Measurements from ENCODE around the gene MRPL44.
"Not testable (repeated sequence)": the region's sequence is repeated elsewhere in the genome, so short reads cannot be mapped to it uniquely, and the experiment has no call there.

Gene MRPL44

DNA sequence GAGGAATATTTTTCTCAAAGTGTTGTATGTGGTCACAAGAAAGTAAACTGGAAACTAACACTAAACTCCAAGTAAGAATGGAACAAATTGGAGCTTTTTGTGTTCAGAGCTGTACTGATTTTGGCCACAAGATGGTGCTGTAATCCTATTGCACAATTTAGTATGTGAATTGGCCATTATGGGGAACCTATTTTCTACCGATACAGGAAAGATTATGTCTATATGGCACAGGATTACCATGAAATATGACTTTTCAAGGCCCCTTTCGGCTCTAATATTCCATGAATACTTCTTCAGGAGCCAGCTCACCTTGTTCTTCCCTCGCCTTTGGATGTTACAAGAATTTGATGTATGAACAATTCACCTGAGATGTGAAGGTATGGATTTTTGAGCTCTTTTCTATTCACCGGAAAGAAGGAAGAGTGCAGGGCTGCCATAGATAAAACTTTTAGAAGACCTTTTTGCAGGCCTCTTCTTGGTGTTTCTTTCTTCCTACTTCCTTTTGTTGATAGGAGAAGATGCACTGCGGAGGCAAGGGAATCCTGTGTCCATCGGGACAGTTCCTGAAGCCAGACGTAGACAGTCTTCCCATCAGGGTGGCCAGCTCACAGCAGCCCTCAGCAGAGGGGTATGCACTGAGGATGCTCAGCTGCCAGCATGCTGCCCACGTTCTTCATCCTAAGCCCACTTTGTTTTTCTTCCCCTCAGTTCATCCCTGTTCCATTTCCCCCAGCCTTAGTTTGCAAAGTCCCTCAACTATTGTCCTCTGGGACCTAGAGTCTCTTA lies 13.3 kb downstream of the MRPL44 start:
- DNase-seq (ENCODE audit: low read depth in 2 of 2) = peak; percentile 26 to 28

- DNase-seq (ENCODE audit: low read depth in 2 of 2) = no peak
These were observed 14.5 kb downstream of the MRPL44 start for GRCh38 chr2:223971731-223972130.

DNA sequence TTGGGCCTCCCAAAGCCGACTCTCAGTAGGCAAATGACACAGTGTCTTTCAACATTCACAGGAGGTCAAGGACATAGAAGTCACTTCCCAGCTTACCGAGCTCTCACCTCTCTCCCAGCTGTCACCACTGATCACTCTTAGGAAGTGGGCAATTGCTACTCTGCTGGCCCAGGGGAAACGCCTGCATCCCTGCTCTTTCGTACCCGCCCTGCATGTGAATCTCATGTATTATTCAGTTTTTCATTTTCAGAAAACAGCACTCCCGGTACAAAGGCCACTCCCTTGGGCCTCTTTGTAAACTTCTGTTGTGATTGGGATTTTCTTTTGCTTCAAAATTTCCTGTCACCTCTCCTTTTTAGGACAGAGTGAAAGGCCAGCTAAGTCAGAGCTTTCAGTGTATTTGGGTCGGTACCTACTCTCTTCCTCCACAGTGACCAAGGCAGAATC lies 15.4 kb downstream of the MRPL44 start:
- DNase-seq (ENCODE audit: low read depth in 2 of 2) = no peak

GRCh38 chr2:223973606-223974005 lies 16.3 kb downstream of the MRPL44 start:
- no peak for DNase-seq (ENCODE audit: low read depth in 2 of 2)

GRCh38 chr2:223976635-223977226 lies 19.5 kb downstream of the MRPL44 start:
- no peak for DNase-seq (ENCODE audit: low read depth in 2 of 2)

GRCh38 chr2:223978451-223978850 lies 21.2 kb downstream of the MRPL44 start:
- no peak for DNase-seq (ENCODE audit: low read depth in 2 of 2)

DNA sequence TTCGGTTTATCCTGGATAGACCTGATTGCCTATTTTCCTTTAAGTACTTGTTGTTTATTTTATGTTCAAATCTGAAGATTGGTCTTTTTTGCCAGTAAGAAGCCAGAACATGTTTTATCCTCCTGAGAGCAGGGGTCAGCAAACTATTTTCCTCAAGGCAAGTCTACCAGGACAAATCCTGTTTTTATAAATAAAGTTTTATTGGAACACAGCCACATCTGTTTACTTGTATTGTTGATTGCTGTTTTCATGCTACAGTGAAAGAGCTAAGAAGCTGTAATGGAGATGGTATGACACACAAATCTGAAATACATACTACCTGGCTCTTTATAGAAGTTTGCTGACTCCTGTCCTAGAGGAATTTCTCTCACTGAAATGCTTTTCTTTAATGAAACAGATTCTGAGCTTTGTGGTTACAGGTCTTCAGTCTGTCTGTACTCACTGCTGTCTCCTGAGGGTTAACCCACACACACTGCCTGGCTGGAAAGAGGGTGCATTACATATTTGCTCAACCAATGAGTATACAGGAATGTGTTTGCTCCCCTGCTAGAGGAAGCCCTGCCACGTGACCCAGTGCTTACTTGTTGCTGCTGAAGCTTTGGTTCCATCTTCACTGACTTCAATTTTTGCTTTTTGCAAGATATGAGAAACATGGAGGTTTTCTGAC lies 22.6 kb downstream of the MRPL44 start:
- no peak for DNase-seq (ENCODE audit: low read depth in 2 of 2)

- no peak for DNase-seq (ENCODE audit: low read depth in 2 of 2)
These were observed 23.1 kb downstream of the MRPL44 start for GRCh38 chr2:223980397-223980735.

- no peak for DNase-seq (ENCODE audit: low read depth in 2 of 2)
These were observed 23.5 kb downstream of the MRPL44 start for GRCh38 chr2:223980803-223981202.

DNA sequence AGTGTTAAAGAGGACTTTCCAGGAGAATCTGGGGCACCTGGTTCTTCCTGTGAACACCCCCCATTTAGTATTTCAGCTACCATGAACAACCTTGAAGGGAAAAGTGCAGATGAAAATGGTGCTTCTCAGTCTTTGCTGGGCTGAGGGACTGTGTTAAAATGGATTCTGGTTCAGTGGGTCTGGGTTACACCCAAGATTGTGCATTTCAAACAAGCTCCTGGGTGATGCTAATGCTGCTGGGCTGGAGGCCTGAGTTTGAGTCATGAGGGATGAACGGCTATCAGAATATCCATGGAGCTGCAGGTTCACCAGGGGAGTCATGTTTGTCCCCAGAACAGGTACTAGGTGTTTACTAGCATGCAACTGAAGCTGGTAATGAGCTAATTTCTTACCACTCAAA lies 24.0 kb downstream of the MRPL44 start:
- DNase-seq (ENCODE audit: low read depth in 2 of 2) = no peak

DNA sequence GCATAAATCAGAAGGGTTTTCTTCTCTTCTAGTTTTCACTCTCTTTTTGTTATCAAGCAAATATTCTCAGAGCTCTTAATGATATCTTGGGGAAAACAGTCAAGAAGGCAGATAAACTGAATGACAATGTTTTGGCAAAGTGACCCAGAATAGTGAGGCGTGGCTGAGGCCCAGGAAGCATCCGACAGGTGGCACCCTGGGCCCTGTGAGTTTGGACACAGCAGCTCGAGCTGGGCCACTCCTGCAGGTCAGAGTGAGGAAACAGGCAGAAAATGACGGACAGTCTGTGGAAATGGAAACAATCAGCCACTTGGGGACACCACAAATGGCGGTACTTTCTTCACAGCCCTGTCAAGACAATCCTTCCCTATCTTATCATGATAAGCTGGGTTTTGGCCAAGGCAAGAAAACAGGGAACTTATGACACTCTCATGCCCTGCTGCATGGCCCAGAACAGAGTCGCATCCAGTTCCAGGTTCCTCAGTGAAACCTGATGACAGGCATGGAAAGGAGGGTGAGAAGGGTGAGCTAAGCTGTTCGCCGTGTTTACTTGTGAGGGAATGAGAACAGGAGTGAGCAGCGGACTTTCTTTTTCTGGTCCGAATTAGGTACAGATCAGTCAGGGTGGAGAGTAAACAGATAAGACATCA lies 32.1 kb downstream of the MRPL44 start:
- no peak for DNase-seq (ENCODE audit: low read depth in 2 of 2)

DNA sequence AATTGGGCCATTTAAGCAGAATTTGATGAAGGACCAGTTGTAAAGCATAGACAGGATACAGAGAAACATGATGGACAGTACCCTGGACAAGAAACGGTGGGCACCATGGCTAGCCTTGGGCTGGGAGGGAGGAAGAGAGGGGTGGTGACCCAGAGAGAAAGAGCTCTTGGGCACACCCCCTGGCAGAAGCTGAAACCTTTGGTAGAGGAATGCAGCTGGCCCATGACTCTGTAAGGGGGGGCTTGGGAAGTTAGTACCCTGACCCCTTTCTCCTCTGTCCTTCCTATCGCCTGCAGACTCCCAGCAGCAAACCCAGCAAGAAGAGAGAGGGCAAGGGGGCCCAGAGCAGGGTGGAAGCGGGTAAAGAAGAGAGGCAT lies 32.6 kb downstream of the MRPL44 start:
- no peak for DNase-seq (ENCODE audit: low read depth in 2 of 2)

- no peak for DNase-seq (ENCODE audit: low read depth in 2 of 2)
These were observed 34.3 kb downstream of the MRPL44 start for GRCh38 chr2:223991611-223992010.

- peak; percentile 44 to 47 for DNase-seq (ENCODE audit: low read depth in 2 of 2)
These were observed 36.5 kb downstream of the MRPL44 start for GRCh38 chr2:223993634-223994232.

GRCh38 chr2:223994562-223995162 lies 37.4 kb downstream of the MRPL44 start:
- DNase-seq (ENCODE audit: low read depth in 2 of 2) = no peak

GRCh38 chr2:223995569-223995968 lies 38.3 kb downstream of the MRPL44 start:
- no peak for DNase-seq (ENCODE audit: low read depth in 2 of 2)

DNA sequence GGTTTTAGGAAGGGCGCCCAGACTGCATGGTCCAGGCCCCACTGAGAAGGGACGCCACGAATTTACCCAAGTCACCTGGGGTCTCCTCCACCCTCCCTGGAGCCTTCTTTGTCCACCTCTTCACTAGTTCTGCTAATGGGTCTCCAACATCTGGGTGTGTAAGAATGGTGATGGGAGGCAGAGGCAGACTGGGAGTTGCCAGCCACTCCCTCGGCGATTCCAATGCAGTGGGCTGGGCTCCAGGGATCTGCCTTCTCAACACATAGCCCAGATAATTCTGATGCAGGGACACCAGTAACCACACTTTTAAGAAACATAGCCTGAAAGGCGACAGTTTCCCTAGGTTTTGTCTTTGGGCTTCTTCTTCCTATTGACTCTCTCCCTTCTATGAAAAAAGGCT lies 39.1 kb downstream of the MRPL44 start:
- DNase-seq (ENCODE audit: low read depth in 2 of 2) = no peak

DNA sequence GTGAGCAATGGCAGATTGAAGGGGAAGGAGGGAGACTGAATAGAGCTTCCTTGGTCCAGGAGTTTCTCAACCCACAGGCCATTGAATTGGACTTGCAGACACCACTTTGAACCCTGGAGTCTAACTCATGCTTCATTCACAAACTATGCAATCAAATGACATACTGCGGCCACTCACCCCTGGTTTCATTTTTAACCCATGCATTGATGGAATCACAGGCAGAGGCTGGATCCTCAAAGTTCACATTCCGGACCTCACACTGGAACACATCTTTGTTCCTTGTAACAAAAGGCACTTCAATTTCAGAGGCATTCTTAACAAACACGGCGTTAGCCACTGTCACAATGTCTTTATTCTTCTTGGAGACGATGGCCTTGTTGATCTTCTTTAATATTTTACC lies 40.7 kb downstream of the MRPL44 start:
- DNase-seq (ENCODE audit: low read depth in 2 of 2) = no peak

DNA sequence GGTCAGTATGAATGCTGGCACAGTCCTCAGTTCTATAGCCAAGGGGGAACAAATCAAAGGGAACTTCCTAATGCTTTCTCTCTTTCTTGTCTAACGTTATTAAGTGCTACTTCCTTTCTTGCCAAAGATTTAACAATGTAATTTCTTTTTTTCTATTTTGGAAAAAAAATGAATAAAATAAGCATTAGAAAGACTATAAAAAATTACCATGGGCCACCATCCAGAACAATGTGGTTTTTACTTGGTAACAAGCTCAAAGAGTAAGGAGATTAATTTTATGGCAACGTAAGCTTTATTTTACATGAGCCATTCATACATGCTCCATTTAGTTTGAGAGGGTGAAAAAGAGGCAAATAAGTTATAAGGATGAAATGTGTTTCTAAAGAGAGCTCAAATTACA lies 41.7 kb downstream of the MRPL44 start:
- DNase-seq (ENCODE audit: low read depth in 2 of 2) = no peak

- DNase-seq (ENCODE audit: low read depth in 2 of 2) = no peak
These were observed 42.6 kb downstream of the MRPL44 start for GRCh38 chr2:223999862-224000261.

- DNase-seq (ENCODE audit: low read depth in 2 of 2) = not testable (repeated sequence)
These were observed 43.4 kb downstream of the MRPL44 start for GRCh38 chr2:224000662-224001061.

Measured in stimulated activated CD4-positive, alpha-beta T cell treated with anti-CD3 and anti-CD28 coated beads, Interleukin-4, amount 100 ng/mL, for 48 hours (primary cell).